ENCODE data around the gene CERKL.
A peak's percentile ranks its signal among the peaks of the same experiment; 100 is the strongest.

CERKL gene

DNA sequence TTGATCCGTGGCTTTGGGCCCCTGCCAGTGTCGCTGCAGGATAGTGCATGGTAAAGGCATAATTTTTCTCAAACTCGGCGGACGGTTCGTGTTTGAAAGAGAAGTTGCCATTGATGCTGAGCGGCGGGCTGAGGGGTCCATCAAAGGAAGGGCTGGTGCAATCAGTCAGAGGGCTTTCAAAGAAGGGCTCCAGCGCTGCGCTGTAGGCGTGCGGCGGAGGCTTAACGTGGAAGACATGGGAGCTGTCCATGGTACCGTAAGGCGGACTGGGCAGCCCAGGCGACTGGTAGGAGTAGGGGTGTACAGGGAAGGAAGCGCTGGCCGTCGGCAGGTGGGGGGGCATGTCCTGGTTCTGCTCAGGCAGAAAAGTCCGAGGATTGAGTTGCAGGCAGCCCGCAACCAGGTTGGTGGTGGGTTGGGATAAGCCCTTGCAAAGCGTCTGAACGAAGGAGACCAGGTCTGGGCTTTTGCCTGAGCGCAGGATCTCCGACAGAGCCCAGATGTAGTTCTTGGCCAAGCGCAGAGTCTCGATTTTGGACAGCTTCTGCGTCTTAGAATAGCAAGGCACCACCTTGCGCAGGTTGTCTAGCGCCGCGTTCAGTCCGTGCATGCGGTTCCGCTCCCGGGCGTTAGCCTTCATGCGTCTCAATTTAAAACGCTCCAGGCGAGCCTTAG is 21.1 kb upstream of the CERKL start:
- DNase-seq: peak; percentile 92

DNA sequence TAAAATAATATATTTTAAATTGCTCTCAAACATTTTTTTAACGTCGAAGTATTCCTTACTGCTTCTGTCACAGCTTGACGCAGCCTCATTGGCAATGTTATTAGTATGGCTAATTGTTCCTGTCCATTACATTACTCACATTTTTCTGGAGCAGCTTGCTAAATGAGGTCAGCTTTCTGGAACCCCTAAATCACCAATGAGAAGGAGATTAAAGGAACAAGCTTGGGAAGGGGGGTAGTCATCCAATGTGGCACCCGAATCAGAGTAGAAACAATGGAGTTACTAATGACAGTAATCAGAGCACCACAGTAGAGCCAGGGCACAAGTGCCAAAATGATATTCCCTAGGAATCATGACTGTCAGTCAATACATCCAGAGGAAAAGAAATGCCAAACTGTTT is 18.3 kb upstream of the CERKL start:
- no peak for DNase-seq

DNA sequence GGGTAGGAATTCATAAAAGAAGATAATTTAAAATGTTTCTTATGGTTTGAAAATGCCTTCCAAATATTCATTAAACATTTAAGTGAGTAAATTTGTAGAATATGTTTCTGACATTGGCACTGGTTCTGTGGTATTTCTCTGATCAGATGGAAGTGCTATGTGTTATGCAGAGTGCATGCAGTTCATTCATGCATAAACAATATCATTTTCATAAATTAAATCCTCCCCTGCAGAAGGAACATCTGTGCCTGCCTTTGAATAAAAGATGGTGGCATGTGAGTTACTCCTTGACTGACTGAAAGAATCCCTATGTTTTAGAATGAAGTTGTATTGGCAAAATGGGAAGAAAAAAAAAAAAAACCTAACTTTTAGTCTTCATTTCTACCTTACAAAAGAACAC is 17.6 kb upstream of the CERKL start:
- DNase-seq: no peak

DNA sequence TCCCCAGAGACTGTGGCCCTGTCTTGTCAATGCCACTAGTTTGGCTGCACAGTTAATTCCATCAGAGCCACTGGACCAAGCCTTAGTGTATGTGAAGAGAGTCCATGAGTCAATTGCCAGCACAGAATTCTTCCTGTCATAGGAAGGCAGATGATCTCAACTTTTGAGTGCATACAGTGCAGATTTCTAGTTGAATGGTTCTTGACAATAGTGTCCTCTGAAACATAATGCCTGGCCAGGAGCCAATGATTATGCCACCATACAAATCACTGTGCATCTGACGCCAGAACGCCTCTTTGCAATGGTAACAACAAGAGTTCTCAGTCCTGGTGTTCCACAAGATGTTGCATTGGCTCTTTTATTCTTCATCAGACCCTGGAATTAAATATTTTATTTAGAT is 16.3 kb upstream of the CERKL start:
- no peak for DNase-seq

DNA sequence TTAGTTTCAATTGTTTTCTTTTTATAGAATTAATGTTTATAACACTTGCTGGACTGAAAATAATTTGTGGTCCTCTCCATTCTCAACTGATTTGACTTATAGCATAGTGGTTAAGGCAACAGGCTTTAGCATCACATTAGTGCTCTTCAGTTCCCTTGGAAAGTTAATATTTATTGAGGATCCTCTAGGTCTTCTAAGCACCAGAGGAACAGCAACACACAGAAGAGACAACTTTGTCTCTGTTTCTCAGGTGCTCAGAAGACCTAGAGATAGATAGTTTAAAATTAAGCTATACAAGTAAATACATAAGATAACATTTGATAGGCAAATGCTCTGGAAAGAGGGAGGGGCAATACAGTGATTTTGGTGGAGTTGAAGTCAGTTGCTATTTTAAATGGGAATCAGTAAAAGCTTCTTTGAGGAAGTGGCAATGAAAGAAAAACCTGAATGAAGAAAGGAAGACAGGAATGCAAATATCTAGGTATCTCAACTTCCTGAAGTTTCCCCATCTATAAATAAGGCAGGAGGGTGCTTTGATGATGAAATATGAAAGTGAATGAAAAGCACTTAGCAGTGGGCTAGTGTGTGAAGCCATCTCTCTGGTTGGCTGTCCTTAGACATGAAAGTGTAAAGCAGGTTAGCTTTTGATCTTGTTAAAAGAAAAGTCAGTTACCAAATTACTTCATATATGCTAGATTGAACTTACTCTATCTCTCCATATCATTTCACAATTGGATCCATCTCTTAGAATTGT is 15.5 kb upstream of the CERKL start:
- no peak for DNase-seq

DNA sequence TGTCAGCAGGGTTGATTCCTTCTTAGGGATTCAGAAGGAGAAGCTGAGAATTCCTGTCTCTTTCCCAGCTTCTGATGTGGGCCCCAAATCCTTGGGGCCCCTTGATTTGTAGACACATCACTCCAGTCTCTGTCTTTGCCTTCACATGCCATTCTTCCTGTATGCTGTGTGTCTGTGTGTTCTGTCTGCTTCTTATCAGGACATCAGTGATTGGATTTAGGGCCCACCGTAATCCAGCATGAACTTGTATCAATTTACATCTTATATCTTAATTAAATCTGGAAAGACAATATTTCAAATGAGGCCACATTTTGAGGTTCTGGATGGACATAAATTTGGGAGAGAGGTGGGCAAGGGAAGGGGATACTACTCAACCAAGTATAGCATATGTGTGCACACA is 13.7 kb upstream of the CERKL start:
- DNase-seq: no peak

DNA sequence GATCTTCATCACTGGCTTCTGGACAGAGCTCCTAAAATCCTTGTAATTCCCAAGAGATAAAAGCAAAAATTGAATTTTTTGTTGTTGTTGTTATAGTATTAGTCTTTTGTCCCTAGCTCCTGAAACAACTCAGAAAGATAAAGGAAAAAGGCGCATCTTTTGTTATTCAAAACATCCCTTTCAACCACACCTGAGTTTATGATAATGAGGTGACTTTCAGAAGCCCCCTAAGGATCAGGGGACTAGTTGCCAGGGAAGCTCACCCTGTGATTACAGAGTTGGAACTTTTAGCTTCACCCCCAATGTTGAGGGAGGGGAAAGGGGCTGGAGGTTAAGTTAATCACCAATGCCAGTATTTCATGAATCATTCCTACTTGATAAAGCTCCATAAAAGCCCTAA is 10.3 kb upstream of the CERKL start:
- no peak for DNase-seq

DNA sequence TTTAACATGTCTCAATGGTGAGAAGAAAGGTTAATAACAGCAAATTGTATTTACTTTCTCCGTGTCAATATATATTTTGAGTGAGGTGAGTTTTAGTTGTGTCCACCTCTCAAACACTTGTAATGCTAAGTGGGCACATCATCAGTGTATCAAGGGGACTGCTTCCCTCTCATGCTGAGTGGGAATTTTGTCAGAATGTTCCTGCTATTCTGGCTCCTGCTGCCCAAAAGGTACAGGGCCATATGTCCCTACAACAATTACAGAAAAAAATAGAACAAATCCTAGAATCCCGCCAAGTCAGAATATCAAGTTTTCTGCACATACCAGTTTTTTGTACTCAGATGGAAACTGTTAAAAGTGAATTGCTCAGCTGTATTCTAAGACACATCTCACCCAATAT is 5.4 kb upstream of the CERKL start:
- no peak for DNase-seq

DNA sequence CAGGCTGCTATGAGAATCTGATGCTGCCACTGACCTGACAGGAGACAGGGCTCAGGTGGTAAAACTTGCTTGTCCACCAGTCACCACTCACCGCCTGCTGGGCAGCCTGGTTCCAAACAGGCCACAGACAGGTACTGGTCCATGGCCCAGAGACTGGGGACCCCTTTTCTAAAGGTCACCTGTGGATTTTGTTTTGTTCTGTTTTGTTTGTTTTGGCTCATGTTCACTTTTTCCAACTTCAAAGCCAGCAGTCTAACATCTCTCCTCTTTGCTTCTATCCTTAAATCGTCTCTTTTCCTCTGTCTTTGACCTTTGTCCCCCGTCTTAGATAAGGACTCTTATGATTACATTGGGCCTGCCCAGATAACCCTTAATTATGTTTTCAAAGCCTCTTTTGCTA is 3.3 kb upstream of the CERKL start:
- DNase-seq: no peak

DNA sequence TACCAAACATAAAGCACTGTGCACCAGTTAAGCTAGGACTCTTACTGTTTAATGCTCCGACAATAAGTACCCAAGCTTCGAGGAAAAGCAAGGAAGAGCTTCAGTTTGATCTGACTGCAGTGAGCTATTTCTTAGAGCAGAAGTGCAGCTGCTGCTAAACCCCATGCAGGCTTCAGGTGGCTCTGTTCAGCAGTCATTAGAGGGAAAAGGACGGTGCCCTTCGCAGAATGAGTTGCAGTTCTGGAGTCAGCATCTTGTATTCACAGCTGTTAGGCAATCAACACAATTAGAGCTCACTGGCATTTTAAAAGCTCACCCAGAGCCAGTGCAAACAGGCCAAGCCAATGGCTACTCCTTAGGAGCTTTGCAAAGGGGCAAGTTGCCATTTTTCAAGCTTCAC is 1.5 kb upstream of the CERKL start:
- DNase-seq: no peak

DNA sequence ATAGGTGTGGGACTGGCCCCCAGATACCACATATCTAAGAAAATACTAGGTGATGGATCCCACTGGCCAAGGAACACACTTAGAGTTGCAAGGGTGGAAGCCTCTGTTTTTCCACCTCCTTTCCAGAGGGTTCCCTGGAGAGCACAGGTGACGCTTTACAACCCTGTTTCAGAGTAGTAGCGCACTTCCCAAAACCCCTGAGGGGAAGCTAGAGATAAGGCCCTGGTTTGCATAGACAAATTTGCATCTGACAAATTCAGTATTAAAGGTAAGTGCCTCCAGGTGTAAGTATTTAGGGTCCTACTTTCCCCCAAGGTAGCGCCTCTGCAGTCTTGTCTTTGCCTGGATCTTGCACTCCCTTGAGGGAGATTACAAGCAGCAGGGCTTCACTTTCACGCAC is 474 bp upstream of the CERKL start:
- no peak for DNase-seq

DNA sequence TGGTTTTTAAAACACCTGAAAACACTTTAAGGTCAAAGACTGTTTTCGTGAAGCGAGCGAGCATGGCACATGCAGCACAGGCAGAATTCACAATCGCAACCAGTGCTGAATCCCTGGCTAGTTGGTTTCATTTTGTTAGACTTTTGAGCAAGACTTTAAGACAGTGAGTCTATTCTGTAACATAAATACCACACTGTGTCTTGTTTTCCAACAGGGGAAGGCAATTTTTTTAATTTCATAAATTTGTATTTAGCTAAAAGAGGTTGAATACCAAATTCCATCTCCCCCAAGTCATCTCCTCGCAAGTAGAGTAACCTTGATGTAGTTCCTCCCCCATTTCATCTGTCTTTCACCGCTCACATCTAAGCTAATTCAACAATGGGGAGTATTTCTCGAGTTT is 1.4 kb downstream of the CERKL start:
- no peak for DNase-seq

DNA sequence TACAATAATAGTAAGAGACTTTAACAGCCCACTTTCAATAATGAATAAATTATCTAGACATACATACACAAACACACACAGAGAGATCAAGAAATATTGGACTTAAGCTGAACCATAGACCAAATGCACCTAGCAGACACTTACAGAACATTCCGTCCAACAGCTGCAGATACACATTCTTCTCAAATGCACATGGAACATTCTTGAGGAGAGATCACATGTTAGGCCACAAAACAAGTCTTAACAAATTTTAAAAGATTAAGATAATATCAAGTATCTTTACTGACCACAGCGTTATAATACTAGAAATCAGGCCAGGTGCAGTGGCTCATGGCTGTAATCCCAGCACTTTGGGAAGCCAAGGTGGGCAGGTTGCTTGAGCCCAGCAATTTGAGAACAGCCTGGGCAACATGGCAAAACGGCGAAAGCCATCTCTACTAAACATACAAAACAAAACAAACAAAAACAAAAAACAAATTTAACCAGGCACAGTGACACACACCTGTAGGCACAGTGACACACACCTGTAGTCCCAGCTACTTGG is 7.4 kb downstream of the CERKL start:
- no peak for DNase-seq

DNA sequence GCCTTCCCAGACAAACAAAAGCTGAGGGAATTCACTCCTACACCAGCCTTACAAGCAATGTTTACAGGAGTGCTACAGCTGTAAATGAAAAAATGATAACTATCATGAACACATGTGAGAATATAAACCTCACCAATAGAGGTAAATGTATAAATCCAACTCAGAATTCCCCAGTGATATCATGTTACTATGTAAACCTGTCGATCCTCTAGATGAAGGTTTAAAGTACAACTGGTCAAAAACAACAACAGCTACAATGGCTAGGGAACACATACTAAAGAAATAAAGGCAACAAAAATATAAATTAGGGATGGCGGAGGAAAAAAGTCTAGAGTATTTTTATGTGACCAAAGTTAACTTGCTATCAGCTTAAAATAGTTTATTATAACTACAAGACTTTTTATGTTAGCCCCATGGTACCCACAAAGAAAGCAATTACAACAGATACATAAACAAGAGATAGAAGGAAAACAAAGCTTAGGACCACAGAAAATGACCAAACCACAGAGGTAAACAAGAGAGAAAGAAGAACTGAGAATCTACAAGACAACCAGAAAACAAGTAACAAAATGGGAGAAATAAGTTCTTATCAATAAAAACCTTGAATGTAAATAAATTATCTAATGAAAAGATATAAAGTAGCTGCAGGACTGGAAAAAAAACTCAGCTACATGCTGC is 8.3 kb downstream of the CERKL start:
- no peak for DNase-seq

DNA sequence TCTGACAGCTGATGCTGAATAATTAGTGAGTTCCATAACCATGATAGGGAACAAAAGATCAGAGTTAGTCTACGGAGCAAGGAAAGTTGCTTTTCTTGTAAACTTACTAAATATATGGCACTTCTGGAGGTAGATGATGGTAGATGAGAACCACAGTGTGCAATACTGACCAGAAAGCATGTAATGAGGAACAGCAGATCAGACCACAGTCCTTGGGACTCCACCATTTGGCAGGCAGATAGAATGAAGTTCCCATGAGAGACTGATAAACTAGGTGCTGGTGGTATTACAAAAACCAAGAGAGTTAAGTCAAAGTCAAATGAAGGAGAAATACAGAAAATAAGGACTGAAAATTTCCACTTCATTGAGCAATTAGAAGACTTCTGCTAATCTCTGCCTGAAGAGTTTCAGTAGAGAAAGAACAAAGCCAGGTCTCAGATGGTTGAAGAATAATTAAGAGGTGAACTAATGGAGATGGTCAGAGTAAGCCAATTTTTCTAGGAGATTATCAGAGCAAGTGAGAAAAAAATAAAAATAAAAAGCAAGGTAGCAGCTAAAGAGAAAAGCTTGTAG is 10.4 kb downstream of the CERKL start:
- DNase-seq: no peak

DNA sequence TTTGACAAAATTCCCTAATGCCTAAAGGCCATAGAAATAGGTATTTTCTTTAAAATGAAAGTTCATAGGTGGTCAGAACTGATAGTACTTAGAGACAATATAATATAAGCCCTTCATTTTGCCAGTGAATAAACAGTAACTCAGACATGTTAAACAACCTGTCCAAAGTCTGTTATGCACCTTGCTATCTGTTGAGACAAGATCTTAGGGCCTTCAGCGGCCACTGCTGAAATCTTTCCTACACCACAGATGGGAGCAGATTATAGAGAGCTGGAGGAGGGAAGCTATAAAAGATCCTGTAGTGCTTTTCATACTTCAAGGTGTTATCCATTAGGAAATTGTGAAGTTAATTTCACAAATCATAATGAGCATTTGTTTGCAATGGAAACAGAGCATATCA is 13.8 kb downstream of the CERKL start:
- DNase-seq: no peak

DNA sequence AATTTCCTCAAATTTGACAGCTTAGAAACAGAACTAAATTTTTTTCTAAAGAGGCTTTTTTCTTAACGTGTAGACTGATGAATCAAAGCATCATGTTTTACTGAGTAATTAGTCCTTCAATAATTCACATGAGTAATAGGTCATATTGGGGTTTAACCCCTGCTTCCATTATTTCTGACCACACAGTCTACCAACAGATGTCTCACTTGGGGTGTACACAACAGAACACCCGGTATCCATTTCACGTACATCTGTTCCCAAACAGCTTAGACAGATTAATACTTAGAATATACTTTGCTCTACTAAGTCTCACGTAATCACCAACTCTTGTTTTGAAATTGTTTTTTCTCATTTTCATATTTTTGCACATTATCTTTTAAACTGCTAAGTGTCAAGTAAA is 14.8 kb downstream of the CERKL start:
- DNase-seq: no peak

DNA sequence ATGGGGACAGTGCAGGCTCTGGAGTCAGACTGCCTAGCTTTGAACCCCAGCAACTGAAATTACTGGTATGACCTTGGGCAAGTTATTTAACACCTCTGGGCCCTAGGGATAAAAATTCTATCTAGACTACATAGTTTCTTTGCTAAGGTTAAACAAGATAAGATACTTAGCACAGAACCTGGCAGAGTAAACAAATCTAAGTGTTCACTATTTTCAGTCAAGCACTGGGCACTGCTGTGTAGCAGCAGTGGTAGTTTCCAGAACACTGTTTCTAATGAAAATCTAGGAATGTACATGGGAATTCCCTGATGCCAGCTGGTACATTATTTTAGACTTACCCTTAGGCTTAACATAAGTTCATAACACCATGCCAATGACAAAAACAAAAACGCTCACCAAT is 17.2 kb downstream of the CERKL start:
- DNase-seq: no peak

DNA sequence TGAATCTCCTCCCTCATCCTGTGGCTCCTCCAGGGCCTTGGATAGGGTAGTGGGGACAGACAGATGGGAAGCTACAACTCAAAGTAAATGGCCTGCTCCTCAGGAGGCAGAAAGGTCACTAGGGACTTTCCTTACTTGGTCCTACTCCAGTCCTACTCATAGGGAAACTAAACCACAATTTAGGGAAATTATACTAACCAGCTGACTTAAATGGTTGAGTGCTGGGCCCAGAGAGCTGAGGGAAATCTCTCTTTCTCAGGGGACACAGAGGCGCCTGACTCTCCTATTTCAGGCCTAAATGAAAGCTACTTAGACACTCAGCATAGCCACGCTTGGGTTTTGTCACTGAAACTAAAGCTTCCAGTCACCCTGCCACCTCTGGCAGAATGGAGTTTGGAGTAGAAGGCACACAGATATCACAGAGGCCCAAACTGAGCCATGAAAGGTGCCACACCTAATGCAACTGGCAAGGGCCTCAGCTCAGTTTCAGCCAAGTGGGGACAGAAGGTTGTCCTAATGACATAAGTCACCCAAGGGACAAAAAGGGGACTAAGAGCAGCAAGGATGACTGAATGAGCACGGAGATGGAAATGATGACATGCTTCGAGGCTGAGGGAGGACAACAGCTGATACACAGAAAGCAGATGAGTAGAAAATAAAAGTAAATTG is 24.0 kb downstream of the CERKL start:
- no peak for DNase-seq

DNA sequence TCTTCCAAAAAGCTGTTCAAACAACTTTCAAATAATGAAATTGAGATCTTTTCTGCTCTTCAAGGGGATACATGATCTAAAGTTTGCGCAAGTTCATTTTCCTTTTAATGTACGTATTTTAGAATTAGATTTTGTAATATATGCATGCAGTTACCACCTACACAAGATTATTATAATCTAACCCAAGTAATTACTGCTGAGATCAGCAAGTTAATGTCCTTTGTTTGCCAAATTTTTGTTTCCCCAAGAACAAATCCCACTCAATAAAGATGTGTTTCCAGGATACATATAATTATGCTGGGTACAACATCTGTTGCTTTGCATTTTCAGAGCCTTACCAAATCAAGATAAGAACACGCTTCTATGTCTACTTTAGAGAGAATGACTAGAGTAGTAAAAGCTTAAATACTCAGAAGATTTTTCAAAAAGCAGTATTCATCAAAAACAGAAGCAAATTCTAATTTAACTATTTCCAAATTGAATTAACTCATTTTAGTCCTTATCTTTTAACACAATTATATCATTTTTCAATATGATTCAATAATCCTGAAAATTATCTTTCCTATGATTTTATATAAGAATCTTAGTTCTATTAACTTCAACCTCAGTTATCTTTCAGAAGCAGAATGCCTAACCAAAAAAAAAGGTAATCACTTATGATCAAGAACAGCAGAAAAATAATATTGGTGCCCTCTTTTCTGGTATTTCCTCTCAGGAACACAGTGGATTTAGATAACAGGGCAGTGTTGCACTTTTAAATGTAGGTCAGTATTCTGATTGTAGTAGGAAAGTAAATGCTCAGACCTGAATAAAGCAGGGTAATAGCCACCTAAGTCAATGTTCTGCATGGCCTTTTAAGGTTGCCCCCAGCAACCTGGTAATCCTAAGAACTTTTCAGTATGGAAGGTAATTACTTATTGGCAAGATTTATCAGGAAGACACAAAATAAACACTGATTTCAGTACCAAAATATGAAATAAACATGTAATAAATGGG is 28.0 kb downstream of the CERKL start:
- no peak for DNase-seq

DNA sequence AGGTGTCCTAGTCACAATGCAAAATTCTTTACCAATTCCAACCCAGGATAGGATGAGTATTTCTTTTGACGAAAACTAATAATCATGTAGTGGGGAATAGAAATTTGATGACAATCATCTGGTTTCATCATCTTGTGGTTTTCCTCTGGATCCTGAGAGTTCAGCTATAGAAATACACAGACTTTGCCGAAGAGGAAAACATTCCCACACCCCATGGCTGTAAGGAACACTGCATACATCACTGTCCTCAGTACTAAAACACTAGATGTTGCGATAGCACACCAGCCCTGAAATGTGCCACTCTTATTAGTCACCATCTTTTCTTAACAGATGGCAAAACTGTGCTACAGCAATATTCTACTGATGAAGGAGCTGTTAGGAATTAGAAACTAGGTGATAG is 29.4 kb downstream of the CERKL start:
- no peak for DNase-seq

DNA sequence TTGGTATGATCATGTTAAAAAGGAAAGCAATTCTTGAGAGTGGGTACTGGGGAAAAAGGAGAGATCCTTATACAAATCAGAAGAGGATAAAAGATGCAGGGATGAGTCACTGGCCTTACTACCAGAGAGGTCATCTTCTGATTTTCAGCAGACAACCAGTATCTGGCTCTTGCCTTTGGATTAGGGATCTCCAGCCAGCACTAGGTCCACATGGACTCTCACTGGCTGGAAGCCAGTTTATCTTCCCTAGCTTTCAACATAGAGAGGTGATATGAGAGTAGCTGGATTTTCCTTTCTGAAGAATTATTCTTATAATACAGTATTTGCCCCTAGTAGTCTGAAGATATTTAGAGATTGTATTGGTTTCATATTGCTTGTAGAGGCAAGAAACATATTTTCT is 30.2 kb downstream of the CERKL start:
- no peak for DNase-seq
